ENCODE results near the gene LIAS.
A peak's percentile ranks its signal among the peaks of the same experiment; 100 is the strongest.
"Not testable (repeated sequence)": the region's sequence is repeated elsewhere in the genome, so short reads cannot be mapped to it uniquely, and the experiment has no call there.

Gene LIAS

DNA sequence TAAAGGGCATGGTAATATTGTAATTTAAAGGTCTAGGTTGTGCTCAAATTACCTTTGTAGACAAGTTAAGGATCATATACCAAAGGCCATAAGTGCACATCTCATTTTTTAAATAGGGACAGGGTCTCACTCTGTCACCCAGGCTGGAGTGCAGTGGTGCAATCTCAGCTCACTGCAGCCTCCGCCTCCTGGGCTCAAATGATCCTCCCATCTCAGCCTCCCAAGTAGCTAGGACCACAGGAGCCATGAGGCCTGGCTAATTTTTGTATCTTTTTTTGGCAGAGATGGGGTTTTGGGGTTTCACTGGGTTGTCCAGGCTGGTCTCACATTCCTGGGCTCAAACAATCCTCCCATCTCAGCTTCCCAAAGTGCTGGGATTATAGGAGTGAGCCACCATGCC is 55.4 kb downstream of the LIAS start:
- DNase-seq; H3K4me3 ChIP-seq (ENCODE audit: control insufficient read depth in 1 of 7, extremely low read depth in 1 of 7, insufficient read depth in 4 of 7, low read depth in 2 of 7, low read length in 6 of 7); H3K4me1 ChIP-seq (ENCODE audit: control extremely low read depth in 1 of 4, control insufficient read depth in 4 of 4, insufficient read depth in 4 of 4, low read length in 3 of 4); H3K27me3 ChIP-seq (replicated peaks in 2 of 5; ENCODE audit: control insufficient read depth in 4 of 5, insufficient read depth in 5 of 5, low read length in 4 of 5); H3K9me3 ChIP-seq (ENCODE audit: control extremely low read depth in 1 of 5, control insufficient read depth in 4 of 5, insufficient read depth in 2 of 5, low read depth in 1 of 5, low read length in 4 of 5); POLR2A ChIA-PET; H3K27ac ChIP-seq (ENCODE audit: insufficient read depth in 1 of 2, low read depth in 1 of 2, low read length in 2 of 2, poor library complexity in 1 of 2, severe bottlenecking in 2 of 2): not testable (repeated sequence)
- WGBS (ENCODE audit: insufficient coverage) = 100% methylated on average over 1 of the region's 1 CpG
- CTCF ChIA-PET = interaction anchor here (0.6 kb wide), 1 partner anchor 117 kb away, joined by 4 read pairs; no protein-coding TSS in a partner anchor
- peaks cover 0 to 29% (median 24%) of the 10 kb centered on the region in 4 experiments for H3K36me3 ChIP-seq (ENCODE audit: control insufficient read depth in 4 of 4, insufficient read depth in 4 of 4, low read length in 3 of 4)

- H3K27ac ChIP-seq (ENCODE audit: insufficient read depth in 1 of 2, low read depth in 1 of 2, low read length in 2 of 2, poor library complexity in 1 of 2, severe bottlenecking in 2 of 2) = no peak overlapping the region
- POLR2A ChIA-PET = no interaction called here
Measured at GRCh38 chr4:39514888-39515401, 56.1 kb downstream of the LIAS start.

GRCh38 chr4:39515669-39516401 is 57.0 kb downstream of the LIAS start:
- peaks cover 2 to 18% (median 14%) of the 10 kb centered on the region in 4 experiments for H3K36me3 ChIP-seq (ENCODE audit: control insufficient read depth in 4 of 4, insufficient read depth in 4 of 4, low read length in 3 of 4)
- H3K4me3 ChIP-seq (ENCODE audit: control insufficient read depth in 1 of 7, extremely low read depth in 1 of 7, insufficient read depth in 4 of 7, low read depth in 2 of 7, low read length in 6 of 7); H3K27me3 ChIP-seq (replicated peaks in 2 of 5; ENCODE audit: control insufficient read depth in 4 of 5, insufficient read depth in 5 of 5, low read length in 4 of 5); POLR2A ChIA-PET; H3K9me3 ChIP-seq (ENCODE audit: control extremely low read depth in 1 of 5, control insufficient read depth in 4 of 5, insufficient read depth in 2 of 5, low read depth in 1 of 5, low read length in 4 of 5); DNase-seq; H3K4me1 ChIP-seq (ENCODE audit: control extremely low read depth in 1 of 4, control insufficient read depth in 4 of 4, insufficient read depth in 4 of 4, low read length in 3 of 4); H3K27ac ChIP-seq (ENCODE audit: insufficient read depth in 1 of 2, low read depth in 1 of 2, low read length in 2 of 2, poor library complexity in 1 of 2, severe bottlenecking in 2 of 2): not testable (repeated sequence)
- CTCF ChIA-PET = interaction anchor here (1.0 kb wide), 1 partner anchor 9 kb away, joined by 3 read pairs; no protein-coding TSS in a partner anchor
- 100% methylated on average over 10 of the region's 14 CpGs for WGBS (ENCODE audit: insufficient coverage)

More at GRCh38 chr4:39514888-39515401, 56.1 kb downstream of the LIAS start:
- peaks cover under 1 to 27% (median 21%) of the 10 kb centered on the region in 4 experiments for H3K36me3 ChIP-seq (ENCODE audit: control insufficient read depth in 4 of 4, insufficient read depth in 4 of 4, low read length in 3 of 4)
- CTCF ChIA-PET = interaction anchor here (1.0 kb wide), 1 partner anchor 9 kb away, joined by 3 read pairs; no protein-coding TSS in a partner anchor
- no peak overlapping the region for H3K4me3 ChIP-seq (ENCODE audit: control insufficient read depth in 1 of 7, extremely low read depth in 1 of 7, insufficient read depth in 4 of 7, low read depth in 2 of 7, low read length in 6 of 7)
- H3K27me3 ChIP-seq (replicated peaks in 2 of 5; ENCODE audit: control insufficient read depth in 4 of 5, insufficient read depth in 5 of 5, low read length in 4 of 5) = no peaks in the 10 kb centered on the region
- no peaks in the 10 kb centered on the region for H3K4me1 ChIP-seq (ENCODE audit: control extremely low read depth in 1 of 4, control insufficient read depth in 4 of 4, insufficient read depth in 4 of 4, low read length in 3 of 4)
- H3K9me3 ChIP-seq (ENCODE audit: control extremely low read depth in 1 of 5, control insufficient read depth in 4 of 5, insufficient read depth in 2 of 5, low read depth in 1 of 5, low read length in 4 of 5) = no peaks in the 10 kb centered on the region
- DNase-seq = peak in 2 of 3 donors; percentile 9 to 28
- WGBS (ENCODE audit: insufficient coverage) = no CpG with 5 or more reads among the region's 4 CpGs

DNA sequence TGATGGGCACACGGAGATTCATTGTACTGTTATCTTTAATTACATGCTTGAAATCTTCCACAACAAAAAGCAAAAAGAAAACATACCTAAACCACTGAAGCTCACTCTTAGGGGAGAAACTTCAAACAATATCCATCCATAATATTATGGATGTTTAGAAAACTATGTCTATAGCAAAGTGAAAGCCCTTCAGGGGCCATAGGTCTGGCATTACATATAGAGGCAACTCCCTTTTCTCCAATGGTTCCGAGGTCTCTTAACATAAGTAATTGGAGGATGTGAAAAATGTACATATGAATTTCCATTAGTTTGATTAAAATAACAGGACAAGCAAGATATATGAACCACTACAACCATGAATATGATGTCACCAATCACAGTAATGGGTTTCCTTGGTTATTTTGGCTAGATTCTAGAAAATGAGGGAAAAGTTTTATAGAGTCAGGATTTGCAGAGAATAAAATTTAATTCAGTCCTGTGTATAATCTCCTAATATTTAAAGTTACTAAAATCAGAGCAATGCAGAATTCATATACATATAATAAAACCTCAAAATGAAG is 57.6 kb downstream of the LIAS start:
- ChIA-PET CTCF (no interaction called here), POLR2A (no interaction called here)
- DNase-seq = no peak
- Histone ChIP-seq H3K27ac (ENCODE audit: insufficient read depth in 1 of 2, low read depth in 1 of 2, low read length in 2 of 2, poor library complexity in 1 of 2, severe bottlenecking in 2 of 2) (no peak overlapping the region), H3K4me1 (ENCODE audit: control extremely low read depth in 1 of 4, control insufficient read depth in 4 of 4, insufficient read depth in 4 of 4, low read length in 3 of 4) (no peaks in the 10 kb centered on the region), H3K4me3 (ENCODE audit: control insufficient read depth in 1 of 7, extremely low read depth in 1 of 7, insufficient read depth in 4 of 7, low read depth in 2 of 7, low read length in 6 of 7) (no peak overlapping the region), H3K27me3 (replicated peaks in 2 of 5; ENCODE audit: control insufficient read depth in 4 of 5, insufficient read depth in 5 of 5, low read length in 4 of 5) (no peaks in the 10 kb centered on the region), H3K36me3 (ENCODE audit: control insufficient read depth in 4 of 4, insufficient read depth in 4 of 4, low read length in 3 of 4) (peaks cover 2 to 18% (median 12%) of the 10 kb centered on the region in 4 experiments), H3K9me3 (ENCODE audit: control extremely low read depth in 1 of 5, control insufficient read depth in 4 of 5, insufficient read depth in 2 of 5, low read depth in 1 of 5, low read length in 4 of 5) (no peaks in the 10 kb centered on the region)
- no CpG with 5 or more reads among the region's 2 CpGs for WGBS (ENCODE audit: insufficient coverage)

GRCh38 chr4:39518484-39518883 is 59.6 kb downstream of the LIAS start:
- H3K27me3 ChIP-seq (replicated peaks in 2 of 5; ENCODE audit: control insufficient read depth in 4 of 5, insufficient read depth in 5 of 5, low read length in 4 of 5) = no peaks in the 10 kb centered on the region
- ChIA-PET CTCF (interaction anchor here (0.7 kb wide), 1 partner anchor 357 kb away, joined by 3 read pairs; no protein-coding TSS in a partner anchor), POLR2A (no interaction called here)
- no peaks in the 10 kb centered on the region for H3K9me3 ChIP-seq (ENCODE audit: control extremely low read depth in 1 of 5, control insufficient read depth in 4 of 5, insufficient read depth in 2 of 5, low read depth in 1 of 5, low read length in 4 of 5)
- H3K36me3 ChIP-seq (ENCODE audit: control insufficient read depth in 4 of 4, insufficient read depth in 4 of 4, low read length in 3 of 4) = peaks cover 0 to 11% (median 5%) of the 10 kb centered on the region in 4 experiments
- 98% methylated on average over 5 of the region's 6 CpGs for WGBS (ENCODE audit: insufficient coverage)
- no peak overlapping the region for H3K4me3 ChIP-seq (ENCODE audit: control insufficient read depth in 1 of 7, extremely low read depth in 1 of 7, insufficient read depth in 4 of 7, low read depth in 2 of 7, low read length in 6 of 7)
- no peak overlapping the region for H3K27ac ChIP-seq (ENCODE audit: insufficient read depth in 1 of 2, low read depth in 1 of 2, low read length in 2 of 2, poor library complexity in 1 of 2, severe bottlenecking in 2 of 2)
- no peak for DNase-seq
- no peaks in the 10 kb centered on the region for H3K4me1 ChIP-seq (ENCODE audit: control extremely low read depth in 1 of 4, control insufficient read depth in 4 of 4, insufficient read depth in 4 of 4, low read length in 3 of 4)

DNA sequence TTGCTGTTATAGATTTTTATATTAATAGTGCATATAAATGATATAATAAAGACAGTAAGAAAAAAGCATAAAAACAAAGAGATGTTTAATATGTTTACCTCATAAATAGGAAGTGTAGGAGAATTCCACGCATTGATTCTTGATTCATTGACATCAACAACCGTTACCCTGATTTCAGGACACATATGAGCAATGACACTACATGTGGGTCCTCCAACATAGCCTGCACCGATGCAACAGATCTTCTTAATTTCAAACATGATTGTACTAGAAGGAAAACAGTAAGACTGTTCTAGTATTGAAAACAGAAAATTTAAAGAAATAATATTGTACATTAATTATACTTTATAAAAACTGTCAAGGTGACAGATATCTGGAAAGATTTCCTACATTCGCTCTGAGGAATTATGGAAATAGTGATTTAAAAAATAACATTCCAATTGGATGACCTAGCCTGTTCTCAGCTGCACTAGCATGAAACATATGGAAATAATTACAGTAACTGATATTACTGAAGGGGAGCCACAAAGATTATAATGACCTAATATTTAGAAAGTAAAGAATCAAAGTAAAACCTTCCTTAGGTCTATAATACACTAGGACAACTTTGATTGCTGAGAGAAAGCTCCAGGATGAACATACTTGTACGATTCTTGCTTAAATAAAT is 62.5 kb downstream of the LIAS start:
- no peak for DNase-seq
- Histone ChIP-seq H3K36me3 (ENCODE audit: control insufficient read depth in 4 of 4, insufficient read depth in 4 of 4, low read length in 3 of 4) (peaks cover 0 to 7% (median 4%) of the 10 kb centered on the region in 4 experiments), H3K27ac (ENCODE audit: insufficient read depth in 1 of 2, low read depth in 1 of 2, low read length in 2 of 2, poor library complexity in 1 of 2, severe bottlenecking in 2 of 2) (no peak overlapping the region), H3K27me3 (replicated peaks in 2 of 5; ENCODE audit: control insufficient read depth in 4 of 5, insufficient read depth in 5 of 5, low read length in 4 of 5) (no peaks in the 10 kb centered on the region), H3K4me1 (ENCODE audit: control extremely low read depth in 1 of 4, control insufficient read depth in 4 of 4, insufficient read depth in 4 of 4, low read length in 3 of 4) (peaks cover 3 to 7% (median 5%) of the 10 kb centered on the region in 4 experiments), H3K9me3 (ENCODE audit: control extremely low read depth in 1 of 5, control insufficient read depth in 4 of 5, insufficient read depth in 2 of 5, low read depth in 1 of 5, low read length in 4 of 5) (no peaks in the 10 kb centered on the region), H3K4me3 (ENCODE audit: control insufficient read depth in 1 of 7, extremely low read depth in 1 of 7, insufficient read depth in 4 of 7, low read depth in 2 of 7, low read length in 6 of 7) (no peak overlapping the region)
- WGBS (ENCODE audit: insufficient coverage) = 93% methylated on average over 2 of the region's 5 CpGs
- POLR2A ChIA-PET = no interaction called here
- CTCF ChIA-PET = no interaction called here

Data from common myeloid progenitor, CD34-positive (primary cell).